HEK293 (cell line): ENCODE measurements around the gene LMNTD2.

ENCODE experiments used
- CTCF ChIA-PET: fragments of 350-600 bp; formaldehyde crosslinking; extraction: SDS; loops from one replicate; lab custom pipeline; 2021; ENCODE audit warnings: antibody characterized with exemption; lab: Yijun Ruan, JAX
- POLR2A ChIA-PET: fragments of 300-600 bp; formaldehyde crosslinking; extraction: SDS; loops from one replicate; lab custom pipeline; 2020; ENCODE audit warnings: antibody characterized with exemption, inconsistent platforms; lab: Yijun Ruan, JAX
- H3K27ac ChIP-seq: fragments of 200-500 bp; sonication (Bioruptor generic); 2 replicates; pipeline ENCODE4 v1.5.1; 2014; ENCODE audit warnings: low read depth, low read length, control low read depth, inconsistent platforms; ENCODE audit errors: extremely low read depth
- H3K36me3 ChIP-seq, 2 experiments: fragments of 200-500 bp in 1 of 2; sonication (Bioruptor generic) in 1 of 2; 1 replicate in 1 of 2; 2 replicates in 1 of 2; pipeline ENCODE4 v1.5.1; 2014 to 2017; ENCODE audit warnings: inconsistent platforms in 2 of 2, low read length in 2 of 2; ENCODE audit not compliant: control insufficient read depth in 2 of 2, insufficient read depth in 1 of 2
- H3K4me1 ChIP-seq: fragments of 200-500 bp; sonication (Bioruptor generic); 2 replicates; pipeline ENCODE4 v1.5.1; 2014; ENCODE audit warnings: mild to moderate bottlenecking, low read length, inconsistent platforms; ENCODE audit not compliant: control insufficient read depth, insufficient read depth
- H3K4me3 ChIP-seq: 2 replicates; pipeline ENCODE4 v1.5.1; 2011; ENCODE audit warnings: low read depth, mild to moderate bottlenecking, control low read depth, low read length, moderate library complexity
- H3K9me3 ChIP-seq: fragments of 200-500 bp; sonication (Bioruptor generic); 2 replicates; pipeline ENCODE4 v1.5.1; 2014; ENCODE audit warnings: low read depth, low read length, inconsistent platforms; ENCODE audit not compliant: control insufficient read depth, insufficient read depth
- EGR2 ChIP-seq: fragments of 450-650 bp; formaldehyde crosslinking; IDR thresholded peaks from 2 replicates; pipeline ENCODE4 v1.5.1; 2016; ENCODE audit warnings: low read depth, missing biosample characterization, missing genetic modification characterization
- FEZF1 ChIP-seq: fragments of 450-650 bp; formaldehyde crosslinking; IDR thresholded peaks from 2 replicates; pipeline ENCODE4 v1.5.1; 2016; ENCODE audit warnings: missing biosample characterization, missing genetic modification characterization
- MYNN ChIP-seq: fragments of 450-650 bp; formaldehyde crosslinking; IDR thresholded peaks from 2 replicates; pipeline ENCODE4 v1.5.1; 2016; ENCODE audit warnings: missing biosample characterization, missing genetic modification characterization, borderline replicate concordance
- MZF1 ChIP-seq: fragments of 450-650 bp; formaldehyde crosslinking; IDR thresholded peaks from 2 replicates; pipeline ENCODE4 v1.5.1; 2017; ENCODE audit warnings: missing biosample characterization, missing genetic modification characterization, borderline replicate concordance
- REST ChIP-seq: fragments of 450-650 bp; formaldehyde crosslinking; IDR thresholded peaks from 2 replicates; pipeline ENCODE4 v1.5.1; 2016; ENCODE audit warnings: missing biosample characterization, missing genetic modification characterization
- SP3 ChIP-seq: fragments of 450-650 bp; formaldehyde crosslinking; IDR thresholded peaks from 2 replicates; pipeline ENCODE4 v1.5.1; 2016; ENCODE audit warnings: missing biosample characterization, missing genetic modification characterization
- ZBTB17 ChIP-seq: fragments of 450-650 bp; formaldehyde crosslinking; IDR thresholded peaks from 2 replicates; pipeline ENCODE4 v1.5.1; 2016; ENCODE audit warnings: missing biosample characterization, missing genetic modification characterization
- ZBTB20 ChIP-seq: fragments of 450-650 bp; formaldehyde crosslinking; IDR thresholded peaks from 2 replicates; pipeline ENCODE4 v1.5.1; 2016; ENCODE audit warnings: missing biosample characterization, missing genetic modification characterization
- ZBTB21 ChIP-seq: fragments of 450-650 bp; formaldehyde crosslinking; IDR thresholded peaks from 2 replicates; pipeline ENCODE4 v1.5.1; 2017; ENCODE audit warnings: missing biosample characterization, missing genetic modification characterization
- ZBTB6 ChIP-seq: fragments of 450-650 bp; formaldehyde crosslinking; IDR thresholded peaks from 2 replicates; pipeline ENCODE4 v1.5.1; 2017; ENCODE audit warnings: missing biosample characterization, missing genetic modification characterization
- ZBTB8A ChIP-seq: fragments of 450-650 bp; formaldehyde crosslinking; IDR thresholded peaks from 2 replicates; pipeline ENCODE4 v1.5.1; 2016; ENCODE audit warnings: missing biosample characterization, missing genetic modification characterization
- ZNF132 ChIP-seq: fragments of 450-650 bp; formaldehyde crosslinking; IDR thresholded peaks from 2 replicates; pipeline ENCODE4 v1.5.1; 2017; ENCODE audit warnings: missing biosample characterization, missing genetic modification characterization, borderline replicate concordance
- ZNF146 ChIP-seq: fragments of 450-650 bp; formaldehyde crosslinking; IDR thresholded peaks from 2 replicates; pipeline ENCODE4 v1.5.1; 2016; ENCODE audit warnings: missing biosample characterization, missing genetic modification characterization
- ZNF211 ChIP-seq: fragments of 450-650 bp; formaldehyde crosslinking; IDR thresholded peaks from 2 replicates; pipeline ENCODE4 v1.5.1; 2016; ENCODE audit warnings: low read depth, missing biosample characterization, missing genetic modification characterization
- ZNF266 ChIP-seq: fragments of 450-650 bp; formaldehyde crosslinking; IDR thresholded peaks from 2 replicates; pipeline ENCODE4 v1.5.1; 2016; ENCODE audit warnings: missing biosample characterization, missing genetic modification characterization, low read depth
- ZNF37A ChIP-seq: fragments of 450-650 bp; IDR thresholded peaks from 2 replicates; pipeline ENCODE4 v1.5.1; 2018; ENCODE audit warnings: missing biosample characterization, missing genetic modification characterization
- ZNF391 ChIP-seq: fragments of 450-650 bp; formaldehyde crosslinking; IDR thresholded peaks from 2 replicates; pipeline ENCODE4 v1.5.1; 2016; ENCODE audit warnings: low read depth, missing biosample characterization, missing genetic modification characterization, borderline replicate concordance
- ZNF404 ChIP-seq: fragments of 450-650 bp; formaldehyde crosslinking; IDR thresholded peaks from 2 replicates; pipeline ENCODE4 v1.5.1; 2017; ENCODE audit warnings: missing biosample characterization, missing genetic modification characterization
- ZNF416 ChIP-seq: fragments of 450-650 bp; formaldehyde crosslinking; IDR thresholded peaks from 2 replicates; pipeline ENCODE4 v1.5.1; 2016; ENCODE audit warnings: missing biosample characterization, missing genetic modification characterization
- ZNF530 ChIP-seq: fragments of 450-650 bp; formaldehyde crosslinking; IDR thresholded peaks from 2 replicates; pipeline ENCODE4 v1.5.1; 2016; ENCODE audit warnings: low read depth, missing biosample characterization, missing genetic modification characterization
- ZNF561 ChIP-seq: fragments of 450-650 bp; IDR thresholded peaks from 2 replicates; pipeline ENCODE4 v1.5.1; 2018; ENCODE audit warnings: missing biosample characterization, missing genetic modification characterization, borderline replicate concordance
- ZNF626 ChIP-seq: fragments of 450-650 bp; sonication (Bioruptor Pico); formaldehyde crosslinking; IDR thresholded peaks from 2 replicates; pipeline ENCODE4 v1.5.1; 2018; ENCODE audit warnings: missing biosample characterization, missing genetic modification characterization, inconsistent platforms
- ZNF639 ChIP-seq: fragments of 450-650 bp; formaldehyde crosslinking; IDR thresholded peaks from 2 replicates; pipeline ENCODE4 v1.5.1; 2016; ENCODE audit warnings: missing biosample characterization, missing genetic modification characterization
- ZNF747 ChIP-seq: fragments of 450-650 bp; formaldehyde crosslinking; IDR thresholded peaks from 2 replicates; pipeline ENCODE4 v1.5.1; 2016; ENCODE audit warnings: missing biosample characterization, missing genetic modification characterization
- ZNF837 ChIP-seq: fragments of 450-650 bp; formaldehyde crosslinking; IDR thresholded peaks from 2 replicates; pipeline ENCODE4 v1.5.1; 2016; ENCODE audit warnings: missing biosample characterization, missing genetic modification characterization
- ZNF843 ChIP-seq: fragments of 450-650 bp; formaldehyde crosslinking; IDR thresholded peaks from 2 replicates; pipeline ENCODE4 v1.5.1; 2016; ENCODE audit warnings: missing biosample characterization, missing genetic modification characterization
- ZSCAN16 ChIP-seq: fragments of 450-650 bp; formaldehyde crosslinking; IDR thresholded peaks from 2 replicates; pipeline ENCODE4 v1.5.1; 2016; ENCODE audit warnings: missing biosample characterization, missing genetic modification characterization
- ZSCAN4 ChIP-seq: fragments of 450-650 bp; formaldehyde crosslinking; IDR thresholded peaks from 2 replicates; pipeline ENCODE4 v1.5.1; 2017; ENCODE audit warnings: missing biosample characterization, missing genetic modification characterization

LMNTD2 gene

GRCh38 chr11:607971-608659, 47.6 kb upstream of the LMNTD2 start (continued):
- TF ChIP-seq REST (tag by site-specific recombination) (no peak), ZSCAN4 (tag by site-specific recombination) (no peak), ZBTB8A (no peak), ZNF416 (tag by site-specific recombination) (no peak), ZNF747 (tag by site-specific recombination) (no peak), ZBTB17 (tag by site-specific recombination) (no peak), ZNF211 (tag by site-specific recombination) (no peak), ZBTB21 (tag by site-specific recombination) (no peak), SP3 (tag by site-specific recombination) (no peak), ZBTB20 (tag by site-specific recombination) (no peak), ZNF404 (tag by site-specific recombination) (no peak)

- ChIA-PET CTCF (interaction anchor here (0.6 to 0.7 kb wide), 2 partner anchors 108 to 177 kb away, joined by 3 to 4 read pairs; no protein-coding TSS in a partner anchor), POLR2A (no interaction called here)
- peaks cover 12 to 95% of the 10 kb centered on the region in 2 experiments; a peak in 2 of 3 replicates for H3K36me3 ChIP-seq
- no peaks in the 10 kb centered on the region for H3K4me1 ChIP-seq
- H3K9me3 ChIP-seq, result no peaks in the 10 kb centered on the region
- no peak for TF ChIP-seq ZNF639 (tag by site-specific recombination)
- TF ChIP-seq ZNF266 (tag by site-specific recombination), result no peak
- TF ChIP-seq ZNF37A (tag by site-specific recombination), result no peak
- no peak for TF ChIP-seq ZBTB6 (tag by site-specific recombination)
- TF ChIP-seq ZNF391 (tag by site-specific recombination), result no peak
- no peak for TF ChIP-seq FEZF1 (tag by site-specific recombination)
- TF ChIP-seq EGR2 (tag by site-specific recombination), result no peak
- no peak for TF ChIP-seq MZF1 (tag by site-specific recombination)
- TF ChIP-seq ZSCAN16 (tag by site-specific recombination), result no peak
- TF ChIP-seq ZNF626 (tag by site-specific recombination), result no peak
- TF ChIP-seq ZNF146 (tag by site-specific recombination), result no peak
- TF ChIP-seq ZNF561, result no peak
- TF ChIP-seq ZNF837, result no peak
- no peak for TF ChIP-seq MYNN (tag by site-specific recombination)
- TF ChIP-seq ZNF132, result no peak
- TF ChIP-seq ZNF530, result no peak
- no peak for TF ChIP-seq ZNF843 (tag by site-specific recombination)
- no peak overlapping the region for H3K27ac ChIP-seq
- no peak overlapping the region for H3K4me3 ChIP-seq
These were observed 46.7 kb upstream of the LMNTD2 start for GRCh38 chr11:607020-607780.
